ENCODE data around the gene GABRR2.

- TF ChIP-seq CTCF (IDR thresholded peaks at IDR 0.05) (no peak), POLR2A (IDR thresholded peaks at IDR 0.05) (no peak)
Observed at GRCh38 chr6:89209457-89209856, 105.6 kb downstream of the GABRR2 start.
